Measurements from ENCODE around the gene KLC3. TPM values are rescaled to one million over a fixed set of nuclear protein-coding genes. Genes with fewer than 3 reads are reported as not detected.
A peak's percentile ranks its signal among the peaks of the same experiment; 100 is the strongest.

Gene KLC3
- total and polyA plus RNA-seq, 8 donors, result 1.7 to 6.4 (median 2.4) TPM

- WGBS, 2 donors, result 91 to 93% methylated on average over 20 of the region's 20 CpGs
- H3K36me3 ChIP-seq, result peaks cover 0 to 6% (median 0%) of the 10 kb centered on the region in 3 donors
These were observed 16.4 kb downstream of the KLC3 start for GRCh38 chr19:45356760-45357444.

GRCh38 chr19:45357445-45357783 is 16.9 kb downstream of the KLC3 start:
- H3K9me3 ChIP-seq, result no peaks in the 10 kb centered on the region
- no peak for DNase-seq
- H3K27me3 ChIP-seq, result no peaks in the 10 kb centered on the region
- no peak for ATAC-seq
- intact Hi-C loops (cut with DNase I), result no loop called here
- H3K36me3 ChIP-seq, result peaks cover 0 to under 1% (median 0%) of the 10 kb centered on the region in 3 donors
- 94 to 95% methylated on average over 11 of the region's 11 CpGs for WGBS, 2 donors
- FAIRE-seq, result no peak
- no peak overlapping the region for H3K4me3 ChIP-seq
- no peaks in the 10 kb centered on the region for H3K4me1 ChIP-seq
- TF ChIP-seq CTCF (IDR thresholded peaks at IDR 0.05), result no peak
- no peak overlapping the region for H3K27ac ChIP-seq

More at GRCh38 chr19:45356760-45357444, 16.4 kb downstream of the KLC3 start:
- H3K27ac ChIP-seq, result no peak overlapping the region
- DNase-seq (no peak), ATAC-seq (no peak), FAIRE-seq (no peak)
- no peaks in the 10 kb centered on the region for H3K4me1 ChIP-seq
- H3K9me3 ChIP-seq, result no peaks in the 10 kb centered on the region
- H3K4me3 ChIP-seq, result no peak overlapping the region
- no peaks in the 10 kb centered on the region for H3K27me3 ChIP-seq
- intact Hi-C loops (cut with DNase I), result no loop called here
- no peak for TF ChIP-seq CTCF (IDR thresholded peaks at IDR 0.05)

- no peak overlapping the region for H3K27ac ChIP-seq
- no peak overlapping the region for H3K4me3 ChIP-seq
- intact Hi-C loops (cut with DNase I), result no loop called here
- FAIRE-seq (no peak), ATAC-seq (no peak), DNase-seq (no peak)
- H3K4me1 ChIP-seq, result no peaks in the 10 kb centered on the region
- WGBS, 2 donors, result 87 to 91% methylated on average over 12 of the region's 12 CpGs
- H3K36me3 ChIP-seq, result no peaks in the 10 kb centered on the region
- H3K27me3 ChIP-seq, result no peaks in the 10 kb centered on the region
- no peak for TF ChIP-seq CTCF (IDR thresholded peaks at IDR 0.05)
- no peaks in the 10 kb centered on the region for H3K9me3 ChIP-seq
These were observed 17.8 kb downstream of the KLC3 start for GRCh38 chr19:45358213-45358792.

GRCh38 chr19:45361608-45362007 is 21.1 kb downstream of the KLC3 start:
- no peaks in the 10 kb centered on the region for H3K27me3 ChIP-seq
- no peaks in the 10 kb centered on the region for H3K9me3 ChIP-seq
- no peak for TF ChIP-seq CTCF (IDR thresholded peaks at IDR 0.05)
- no peaks in the 10 kb centered on the region for H3K4me1 ChIP-seq
- H3K36me3 ChIP-seq, result no peaks in the 10 kb centered on the region
- DNase-seq (no peak), ATAC-seq (no peak), FAIRE-seq (no peak)
- H3K4me3 ChIP-seq, result no peak overlapping the region
- WGBS, 2 donors, result 93 to 95% methylated on average over 14 of the region's 14 CpGs
- intact Hi-C loops (cut with DNase I), result no loop called here
- no peak overlapping the region for H3K27ac ChIP-seq

GRCh38 chr19:45362291-45362690 is 21.7 kb downstream of the KLC3 start:
- Histone ChIP-seq H3K36me3 (no peaks in the 10 kb centered on the region), H3K4me3 (no peak overlapping the region), H3K27me3 (no peaks in the 10 kb centered on the region), H3K4me1 (no peaks in the 10 kb centered on the region), H3K9me3 (no peaks in the 10 kb centered on the region), H3K27ac (no peak overlapping the region)
- FAIRE-seq (no peak), ATAC-seq (peak in 1 of 4 donors; percentile 11), DNase-seq (no peak)
- intact Hi-C loops (cut with DNase I), result no loop called here
- WGBS, 2 donors, result 91 to 93% methylated on average over 16 of the region's 16 CpGs
- TF ChIP-seq CTCF (IDR thresholded peaks at IDR 0.05), result no peak
